Activated CD4-positive, alpha-beta memory T cell treated with anti-CD3 and anti-CD28 coated beads, Interleukin-2, amount 10 ng/mL, durations not matched to agents 7 days and 5 days (primary cell): Measurements from ENCODE around the gene TEDC2. TPM values are rescaled to one million over a fixed set of nuclear protein-coding genes. Genes with fewer than 3 reads are reported as not detected.
A peak's percentile ranks its signal among the peaks of the same experiment; 100 is the strongest.
"Not testable (repeated sequence)": the region's sequence is repeated elsewhere in the genome, so short reads cannot be mapped to it uniquely, and the experiment has no call there.

Experiments
- CTCF ChIA-PET: fragments of 350-600 bp; sonication (Branson Sonifier 250); formaldehyde crosslinking; loops from one replicate; lab custom pipeline; 2021; ENCODE audit warnings: antibody characterized with exemption, inconsistent platforms; lab: Charles Lee
- POLR2A ChIA-PET: fragments of 350-600 bp; sonication (Branson Sonifier 250); formaldehyde crosslinking; loops from one replicate; lab custom pipeline; 2021; ENCODE audit warnings: antibody characterized with exemption; lab: Charles Lee
- DNase-seq: peaks from one replicate; pipeline ENCODE4 v3.0.0-alpha.2; 2020
- H3K27ac Mint-ChIP-seq: one replicate; pipeline ENCODE4 v1.8.0; 2021; ENCODE audit warnings: mild to moderate bottlenecking, mixed read lengths
- H3K27me3 Mint-ChIP-seq: one replicate; pipeline ENCODE4 v1.8.0; 2021; ENCODE audit warnings: mixed read lengths
- H3K36me3 Mint-ChIP-seq: one replicate; pipeline ENCODE4 v1.8.0; 2021; ENCODE audit warnings: low read depth, mixed read lengths
- H3K4me1 Mint-ChIP-seq: one replicate; pipeline ENCODE4 v1.8.0; 2021; ENCODE audit warnings: mixed read lengths
- H3K4me3 Mint-ChIP-seq: one replicate; pipeline ENCODE4 v1.8.0; 2021; ENCODE audit warnings: mild to moderate bottlenecking, mixed read lengths
- H3K9me3 Mint-ChIP-seq: one replicate; pipeline ENCODE4 v1.8.0; 2021; ENCODE audit warnings: mixed read lengths
- total RNA-seq, 2 experiments: library from RNA; stranded (reverse); gene quantifications; one replicate each; pipeline ENCODE4 v1.2.3, GENCODE V29; 2021

The TEDC2 gene
- total RNA-seq, 2 experiments from 2014 or later: 12.5 to 13.9 TPM

- no peaks in the 10 kb centered on the region for H3K9me3 Mint-ChIP-seq
- H3K27ac Mint-ChIP-seq: peak overlapping the region; percentile 73
- H3K36me3 Mint-ChIP-seq: peaks cover 32% of the 10 kb centered on the region
- H3K4me1 Mint-ChIP-seq: peaks cover 35% of the 10 kb centered on the region
- H3K27me3 Mint-ChIP-seq: no peaks in the 10 kb centered on the region
- peak overlapping the region; percentile 83 for H3K4me3 Mint-ChIP-seq
- no peak for DNase-seq
- ChIA-PET CTCF (interaction anchor here (1.1 to 1.2 kb wide), 2 partner anchors 16 to 18 kb away, joined by 3 read pairs; no protein-coding TSS in a partner anchor), POLR2A (interaction anchor here (0.8 to 1.9 kb wide), 6 partner anchors 17 to 160 kb away, joined by 3 to 9 read pairs (median 4); partner anchors contain the start of genes ATP6V0C, PDPK1, RNPS1 and TEDC2)
Observed at GRCh38 chr16:2428784-2429033, 31.2 kb upstream of the TEDC2 start.

- peak within 1 kb of the TSS; percentile 73 for H3K27ac Mint-ChIP-seq
- no peaks in the 10 kb centered on the region for H3K27me3 Mint-ChIP-seq
- peak; percentile 98 for DNase-seq
- peaks cover 36% of the 10 kb centered on the region for H3K4me1 Mint-ChIP-seq
- H3K9me3 Mint-ChIP-seq: no peaks in the 10 kb centered on the region
- H3K4me3 Mint-ChIP-seq: peak within 1 kb of the TSS; percentile 90
- POLR2A ChIA-PET: interaction anchor here (0.7 to 2.1 kb wide), 19 partner anchors 10 to 324 kb away, joined by 3 to 11 read pairs (median 4); partner anchors contain the start of genes AMDHD2, ATP6V0C, ECI1 and PDPK1
- H3K36me3 Mint-ChIP-seq: peaks cover 35% of the 10 kb centered on the region
- CTCF ChIA-PET: interaction anchor here (1.0 to 2.7 kb wide), 6 partner anchors 8 to 72 kb away, joined by 3 to 13 read pairs (median 3); partner anchors contain the start of gene TBC1D24
Observed at GRCh38 chr16:2429034-2429770, 30.7 kb upstream of the TEDC2 start, which contains the start of gene CCNF. TSS of gene CCNF (plus strand) at chr16:2429447. CDS start at chr16:2429482, 35 bp downstream.

- Mint-ChIP-seq H3K36me3 (peaks cover 39% of the 10 kb centered on the region), H3K9me3 (no peaks in the 10 kb centered on the region), H3K4me3 (peak overlapping the region; percentile 90), H3K27ac (peak overlapping the region; percentile 68), H3K27me3 (no peaks in the 10 kb centered on the region), H3K4me1 (peaks cover 36% of the 10 kb centered on the region)
- CTCF ChIA-PET: interaction anchor here (0.6 to 2.7 kb wide), 6 partner anchors 9 to 160 kb away, joined by 3 to 13 read pairs (median 4); partner anchors contain the start of gene TBC1D24
- peak; percentile 29 for DNase-seq
- POLR2A ChIA-PET: interaction anchor here (0.6 to 2.1 kb wide), 20 partner anchors 9 to 323 kb away, joined by 3 to 11 read pairs (median 4); partner anchors contain the start of genes AMDHD2, ECI1, PDPK1 and RNPS1
Observed at GRCh38 chr16:2429771-2430663, 29.9 kb upstream of the TEDC2 start.

GRCh38 chr16:2432286-2432685, 27.6 kb upstream of the TEDC2 start:
- Mint-ChIP-seq H3K9me3 (no peaks in the 10 kb centered on the region), H3K27me3 (no peaks in the 10 kb centered on the region), H3K36me3 (peaks cover 60% of the 10 kb centered on the region), H3K4me1 (peaks cover 38% of the 10 kb centered on the region), H3K27ac (no peak overlapping the region), H3K4me3 (no peak overlapping the region)
- DNase-seq: no peak
- POLR2A ChIA-PET: no interaction called here
- CTCF ChIA-PET: no interaction called here

GRCh38 chr16:2432801-2433505, 27.0 kb upstream of the TEDC2 start:
- Mint-ChIP-seq H3K27ac (no peak overlapping the region), H3K9me3 (no peaks in the 10 kb centered on the region), H3K36me3 (peaks cover 64% of the 10 kb centered on the region), H3K4me1 (peaks cover 35% of the 10 kb centered on the region), H3K27me3 (no peaks in the 10 kb centered on the region), H3K4me3 (no peak overlapping the region)
- POLR2A ChIA-PET: no interaction called here
- no peak for DNase-seq
- CTCF ChIA-PET: no interaction called here

- CTCF ChIA-PET, H3K27ac Mint-ChIP-seq, H3K4me3 Mint-ChIP-seq, H3K27me3 Mint-ChIP-seq, DNase-seq, H3K9me3 Mint-ChIP-seq: not testable (repeated sequence)
- H3K36me3 Mint-ChIP-seq: peaks cover 82% of the 10 kb centered on the region
- POLR2A ChIA-PET: interaction anchor here (1.4 kb wide), 1 partner anchor 15 kb away, joined by 5 read pairs; no protein-coding TSS in a partner anchor
- peaks cover 39% of the 10 kb centered on the region for H3K4me1 Mint-ChIP-seq
Observed at GRCh38 chr16:2435236-2435635, 24.7 kb upstream of the TEDC2 start.

GRCh38 chr16:2436110-2436509, 23.8 kb upstream of the TEDC2 start:
- CTCF ChIA-PET: no interaction called here
- POLR2A ChIA-PET: interaction anchor here (1.4 kb wide), 1 partner anchor 15 kb away, joined by 5 read pairs; no protein-coding TSS in a partner anchor

GRCh38 chr16:2437032-2437790, 22.7 kb upstream of the TEDC2 start:
- no peak overlapping the region for H3K27ac Mint-ChIP-seq
- H3K9me3 Mint-ChIP-seq: no peaks in the 10 kb centered on the region
- no peaks in the 10 kb centered on the region for H3K27me3 Mint-ChIP-seq
- ChIA-PET CTCF (no interaction called here), POLR2A (no interaction called here)
- H3K4me3 Mint-ChIP-seq: no peak overlapping the region
- peaks cover 76% of the 10 kb centered on the region for H3K36me3 Mint-ChIP-seq
- H3K4me1 Mint-ChIP-seq: peaks cover 32% of the 10 kb centered on the region
- no peak for DNase-seq

More at GRCh38 chr16:2436110-2436509, 23.8 kb upstream of the TEDC2 start:
- Mint-ChIP-seq H3K4me3 (no peak overlapping the region), H3K4me1 (peaks cover 34% of the 10 kb centered on the region), H3K9me3 (no peaks in the 10 kb centered on the region), H3K27ac (no peak overlapping the region), H3K36me3 (peaks cover 78% of the 10 kb centered on the region), H3K27me3 (no peaks in the 10 kb centered on the region)
- DNase-seq: no peak

- Mint-ChIP-seq H3K27me3 (no peaks in the 10 kb centered on the region), H3K4me3 (no peak overlapping the region), H3K36me3 (peaks cover 69% of the 10 kb centered on the region), H3K27ac (no peak overlapping the region), H3K4me1 (peaks cover 27% of the 10 kb centered on the region), H3K9me3 (no peaks in the 10 kb centered on the region)
- DNase-seq: no peak
- CTCF ChIA-PET: no interaction called here
- POLR2A ChIA-PET: interaction anchor here (1.0 to 2.1 kb wide), 2 partner anchors 8 to 17 kb away, joined by 3 to 11 read pairs; partner anchors contain the start of gene CCNF
Observed at GRCh38 chr16:2438121-2438520, 21.8 kb upstream of the TEDC2 start.

- ChIA-PET POLR2A (interaction anchor here (0.9 to 2.2 kb wide), 4 partner anchors 10 to 20 kb away, joined by 4 to 13 read pairs (median 8); partner anchors contain the start of genes CCNF and TEDC2), CTCF (interaction anchor here (1.5 to 3.2 kb wide), 2 partner anchors 9 to 245 kb away, joined by 4 to 13 read pairs; partner anchors contain the start of gene CCNF)
- no peak for DNase-seq
- no peaks in the 10 kb centered on the region for H3K27me3 Mint-ChIP-seq
- no peak overlapping the region for H3K4me3 Mint-ChIP-seq
- peak overlapping the region; percentile 64 for H3K27ac Mint-ChIP-seq
- no peaks in the 10 kb centered on the region for H3K9me3 Mint-ChIP-seq
- H3K36me3 Mint-ChIP-seq: peaks cover 68% of the 10 kb centered on the region
- H3K4me1 Mint-ChIP-seq: peaks cover 23% of the 10 kb centered on the region
Observed at GRCh38 chr16:2439598-2439997, 20.3 kb upstream of the TEDC2 start.

GRCh38 chr16:2441143-2441804, 18.6 kb upstream of the TEDC2 start:
- not testable (repeated sequence) for H3K27ac Mint-ChIP-seq, H3K9me3 Mint-ChIP-seq, H3K4me3 Mint-ChIP-seq, H3K27me3 Mint-ChIP-seq, DNase-seq
- ChIA-PET POLR2A (interaction anchor here (1.6 to 2.2 kb wide), 2 partner anchors 9 to 12 kb away, joined by 5 to 13 read pairs; partner anchors contain the start of gene CCNF), CTCF (interaction anchor here (1.5 to 3.2 kb wide), 3 partner anchors 11 to 246 kb away, joined by 4 to 13 read pairs (median 6); partner anchors contain the start of genes CCNF and TEDC2)
- peaks cover 22% of the 10 kb centered on the region for H3K4me1 Mint-ChIP-seq
- H3K36me3 Mint-ChIP-seq: peaks cover 68% of the 10 kb centered on the region
